Spleen (tissue), 7 donors: ENCODE results near the gene MDH1B.

ENCODE experiments used
- POLR2A ChIP-seq, 3 donors: fragments of 450-650 bp; IDR thresholded peaks; one replicate each; pipeline ENCODE4 v1.5.1; 2017; ENCODE audit warnings: antibody characterized with exemption in 3 of 3, mild to moderate bottlenecking in 1 of 3
- TF ChIP-seq, protein P1 (sequence below), 11 experiments: fragments of 200-600 bp in 7 of 11; fragments of 450-650 bp in 4 of 11; sonication (generic) in 4 of 11; IDR thresholded peaks in 8 of 11; conservative IDR thresholded peaks in 3 of 11; 1 replicate in 7 of 11; 2 replicates in 4 of 11; pipeline versions ENCODE4 v1.4.0 to v1.8.0; 2016 to 2021; ENCODE audit warnings: antibody characterized with exemption in 11 of 11, inconsistent platforms in 4 of 11, mild to moderate bottlenecking in 1 of 11
- donor health status: DM: no; HTN: no; CAD: no; lungs with moderate emphysema.
- donor health status: DM: no; HTN: no; CAD: no.
- donor health status: DM: no; HTN: no; CAD: no.

DNA sequence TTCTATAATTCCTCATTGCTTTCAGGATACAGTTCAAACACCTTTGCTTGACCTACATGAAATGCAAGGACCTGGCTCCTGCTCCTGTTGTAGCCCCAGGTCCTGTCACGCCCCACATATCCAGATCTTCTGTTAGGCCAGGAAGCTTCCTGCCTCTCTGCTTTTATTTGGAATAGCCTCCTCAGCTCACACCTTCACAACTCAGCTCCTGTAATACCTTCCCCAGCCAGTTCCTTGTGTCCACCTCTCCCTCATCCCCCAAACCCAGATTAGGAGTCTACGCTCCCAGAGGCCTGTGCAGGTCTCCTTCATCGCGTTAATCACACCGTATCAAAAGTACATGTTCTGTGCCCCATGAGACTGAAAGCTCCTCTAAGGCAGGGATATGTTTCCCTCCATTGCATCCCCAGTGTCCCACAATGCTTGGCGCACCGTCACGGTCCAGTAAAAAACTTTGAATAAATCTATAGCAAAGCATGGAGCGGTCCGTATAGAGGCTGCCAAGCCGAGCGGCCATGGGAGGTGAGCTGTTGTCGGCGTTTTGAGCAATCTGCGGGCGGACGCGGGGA is 371 bp downstream of the MDH1B start:
- TF ChIP-seq, protein P1, sequence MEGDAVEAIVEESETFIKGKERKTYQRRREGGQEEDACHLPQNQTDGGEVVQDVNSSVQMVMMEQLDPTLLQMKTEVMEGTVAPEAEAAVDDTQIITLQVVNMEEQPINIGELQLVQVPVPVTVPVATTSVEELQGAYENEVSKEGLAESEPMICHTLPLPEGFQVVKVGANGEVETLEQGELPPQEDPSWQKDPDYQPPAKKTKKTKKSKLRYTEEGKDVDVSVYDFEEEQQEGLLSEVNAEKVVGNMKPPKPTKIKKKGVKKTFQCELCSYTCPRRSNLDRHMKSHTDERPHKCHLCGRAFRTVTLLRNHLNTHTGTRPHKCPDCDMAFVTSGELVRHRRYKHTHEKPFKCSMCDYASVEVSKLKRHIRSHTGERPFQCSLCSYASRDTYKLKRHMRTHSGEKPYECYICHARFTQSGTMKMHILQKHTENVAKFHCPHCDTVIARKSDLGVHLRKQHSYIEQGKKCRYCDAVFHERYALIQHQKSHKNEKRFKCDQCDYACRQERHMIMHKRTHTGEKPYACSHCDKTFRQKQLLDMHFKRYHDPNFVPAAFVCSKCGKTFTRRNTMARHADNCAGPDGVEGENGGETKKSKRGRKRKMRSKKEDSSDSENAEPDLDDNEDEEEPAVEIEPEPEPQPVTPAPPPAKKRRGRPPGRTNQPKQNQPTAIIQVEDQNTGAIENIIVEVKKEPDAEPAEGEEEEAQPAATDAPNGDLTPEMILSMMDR (IDR thresholded peaks at IDR 0.05 in 8 of 11, conservative IDR thresholded peaks at IDR 0.05 in 3 of 11): no peak
- TF ChIP-seq POLR2A (IDR thresholded peaks at IDR 0.05): no peak
